Measurements from ENCODE around the gene HDDC3.

DNA sequence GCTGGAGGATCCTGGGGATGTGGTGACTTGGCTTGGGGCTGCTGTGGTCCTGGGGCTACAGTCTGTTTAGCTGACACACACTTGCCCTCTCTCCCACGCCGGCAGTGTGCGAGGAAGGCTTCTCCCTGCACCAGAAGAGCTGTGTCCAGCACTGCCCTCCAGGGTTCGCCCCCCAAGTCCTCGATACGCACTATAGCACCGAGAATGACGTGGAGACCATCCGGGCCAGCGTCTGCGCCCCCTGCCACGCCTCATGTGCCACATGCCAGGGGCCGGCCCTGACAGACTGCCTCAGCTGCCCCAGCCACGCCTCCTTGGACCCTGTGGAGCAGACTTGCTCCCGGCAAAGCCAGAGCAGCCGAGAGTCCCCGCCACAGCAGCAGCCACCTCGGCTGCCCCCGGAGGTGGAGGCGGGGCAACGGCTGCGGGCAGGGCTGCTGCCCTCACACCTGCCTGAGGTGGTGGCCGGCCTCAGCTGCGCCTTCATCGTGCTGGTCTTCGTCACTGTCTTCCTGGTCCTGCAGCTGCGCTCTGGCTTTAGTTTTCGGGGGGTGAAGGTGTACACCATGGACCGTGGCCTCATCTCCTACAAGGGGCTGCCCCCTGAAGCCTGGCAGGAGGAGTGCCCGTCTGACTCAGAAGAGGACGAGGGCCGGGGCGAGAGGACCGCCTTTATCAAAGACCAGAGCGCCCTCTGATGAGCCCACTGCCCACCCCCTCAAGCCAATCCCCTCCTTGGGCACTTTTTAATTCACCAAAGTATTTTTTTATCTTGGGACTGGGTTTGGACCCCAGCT is 51.0 kb downstream of the HDDC3 start:
- TF ChIP-seq, protein P1, sequence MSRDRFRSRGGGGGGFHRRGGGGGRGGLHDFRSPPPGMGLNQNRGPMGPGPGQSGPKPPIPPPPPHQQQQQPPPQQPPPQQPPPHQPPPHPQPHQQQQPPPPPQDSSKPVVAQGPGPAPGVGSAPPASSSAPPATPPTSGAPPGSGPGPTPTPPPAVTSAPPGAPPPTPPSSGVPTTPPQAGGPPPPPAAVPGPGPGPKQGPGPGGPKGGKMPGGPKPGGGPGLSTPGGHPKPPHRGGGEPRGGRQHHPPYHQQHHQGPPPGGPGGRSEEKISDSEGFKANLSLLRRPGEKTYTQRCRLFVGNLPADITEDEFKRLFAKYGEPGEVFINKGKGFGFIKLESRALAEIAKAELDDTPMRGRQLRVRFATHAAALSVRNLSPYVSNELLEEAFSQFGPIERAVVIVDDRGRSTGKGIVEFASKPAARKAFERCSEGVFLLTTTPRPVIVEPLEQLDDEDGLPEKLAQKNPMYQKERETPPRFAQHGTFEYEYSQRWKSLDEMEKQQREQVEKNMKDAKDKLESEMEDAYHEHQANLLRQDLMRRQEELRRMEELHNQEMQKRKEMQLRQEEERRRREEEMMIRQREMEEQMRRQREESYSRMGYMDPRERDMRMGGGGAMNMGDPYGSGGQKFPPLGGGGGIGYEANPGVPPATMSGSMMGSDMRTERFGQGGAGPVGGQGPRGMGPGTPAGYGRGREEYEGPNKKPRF (IDR thresholded peaks at IDR 0.05; ENCODE audit: low read depth, low read length) = no peak
- TF ChIP-seq POLR2A (conservative IDR thresholded peaks at IDR 0.05) = no peak
- TF ChIP-seq SP1 (CRISPR knock-in tag; IDR thresholded peaks at IDR 0.05) = no peak
- no peak for TF ChIP-seq FOXK1 (CRISPR knock-in tag; IDR thresholded peaks at IDR 0.05; ENCODE audit: borderline replicate concordance)
- TF ChIP-seq HIVEP1 (CRISPR knock-in tag; IDR thresholded peaks at IDR 0.05) = no peak
- TF ChIP-seq RNF2 (IDR thresholded peaks at IDR 0.05) = no peak
- TF ChIP-seq, protein P2, sequence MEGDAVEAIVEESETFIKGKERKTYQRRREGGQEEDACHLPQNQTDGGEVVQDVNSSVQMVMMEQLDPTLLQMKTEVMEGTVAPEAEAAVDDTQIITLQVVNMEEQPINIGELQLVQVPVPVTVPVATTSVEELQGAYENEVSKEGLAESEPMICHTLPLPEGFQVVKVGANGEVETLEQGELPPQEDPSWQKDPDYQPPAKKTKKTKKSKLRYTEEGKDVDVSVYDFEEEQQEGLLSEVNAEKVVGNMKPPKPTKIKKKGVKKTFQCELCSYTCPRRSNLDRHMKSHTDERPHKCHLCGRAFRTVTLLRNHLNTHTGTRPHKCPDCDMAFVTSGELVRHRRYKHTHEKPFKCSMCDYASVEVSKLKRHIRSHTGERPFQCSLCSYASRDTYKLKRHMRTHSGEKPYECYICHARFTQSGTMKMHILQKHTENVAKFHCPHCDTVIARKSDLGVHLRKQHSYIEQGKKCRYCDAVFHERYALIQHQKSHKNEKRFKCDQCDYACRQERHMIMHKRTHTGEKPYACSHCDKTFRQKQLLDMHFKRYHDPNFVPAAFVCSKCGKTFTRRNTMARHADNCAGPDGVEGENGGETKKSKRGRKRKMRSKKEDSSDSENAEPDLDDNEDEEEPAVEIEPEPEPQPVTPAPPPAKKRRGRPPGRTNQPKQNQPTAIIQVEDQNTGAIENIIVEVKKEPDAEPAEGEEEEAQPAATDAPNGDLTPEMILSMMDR (IDR thresholded peaks at IDR 0.05 in 2 of 3, conservative IDR thresholded peaks at IDR 0.05 in 1 of 3; ENCODE audit: insufficient read depth in 2 of 3, low read depth in 1 of 3, low read length in 3 of 3) = no peak
- no peak for TF ChIP-seq FOXM1 (IDR thresholded peaks at IDR 0.05; ENCODE audit: low read depth)
- TF ChIP-seq FOXM1 (CRISPR knock-in tag; IDR thresholded peaks at IDR 0.05; ENCODE audit: low read depth) = no peak
- no peak for TF ChIP-seq U2AF1 (optimal IDR thresholded peaks at IDR 0.05; ENCODE audit: low read depth, low read length)
